Stimulated activated naive B cell treated with anti-CD40 and anti-IgM and Interleukin-4, amounts not matched to agents 10 μg/mL and 1 μg/mL and 100 μg/mL, for 72 hours (primary cell): Measurements from ENCODE around the gene DAAM1.

Experiments used
- ATAC-seq, 2 donors: fragments of 150-1000 bp; cut with Tn5 transposase; replicated peaks; 2 replicates each; pipeline ENCODE4 v1.10.0; 2021; ENCODE audit warnings: moderate library complexity in 1 of 2
- DNase-seq: peaks from one replicate; pipeline ENCODE4 v3.0.0; 2021
- H3K27ac Mint-ChIP-seq: one replicate; pipeline ENCODE4 v1.8.0; 2022; ENCODE audit warnings: mild to moderate bottlenecking, mixed read lengths
- H3K27me3 Mint-ChIP-seq, 2 donors: one replicate each; pipeline ENCODE4 v1.8.0; 2022; ENCODE audit warnings: mixed read lengths in 2 of 2
- H3K36me3 Mint-ChIP-seq, 2 donors: one replicate each; pipeline ENCODE4 v1.8.0; 2022; ENCODE audit warnings: mixed read lengths in 2 of 2, mild to moderate bottlenecking in 1 of 2
- H3K4me1 Mint-ChIP-seq, 2 donors: one replicate each; pipeline ENCODE4 v1.8.0; 2022; ENCODE audit warnings: mixed read lengths in 2 of 2, mild to moderate bottlenecking in 1 of 2
- H3K4me3 Mint-ChIP-seq, 2 donors: one replicate each; pipeline ENCODE4 v1.8.0; 2022; ENCODE audit warnings: mild to moderate bottlenecking in 2 of 2, mixed read lengths in 2 of 2, moderate library complexity in 1 of 2
- H3K9me3 Mint-ChIP-seq, 2 donors: one replicate each; pipeline ENCODE4 v1.8.0; 2022; ENCODE audit warnings: mixed read lengths in 2 of 2, mild to moderate bottlenecking in 1 of 2

The DAAM1 gene

GRCh38 chr14:59337141-59337611 is 148.7 kb downstream of the DAAM1 start:
- peaks cover 20 to 40% of the 10 kb centered on the region in 2 donors for H3K36me3 Mint-ChIP-seq
- no peaks in the 10 kb centered on the region for H3K27me3 Mint-ChIP-seq
- H3K4me1 Mint-ChIP-seq, result no peaks in the 10 kb centered on the region
- H3K9me3 Mint-ChIP-seq, result peaks cover 0 to 1% of the 10 kb centered on the region in 2 donors
- no peak overlapping the region for H3K4me3 Mint-ChIP-seq
- DNase-seq (no peak), ATAC-seq (no peak)
- no peak overlapping the region for H3K27ac Mint-ChIP-seq

- H3K27ac Mint-ChIP-seq, result no peak overlapping the region
- H3K4me1 Mint-ChIP-seq, result no peaks in the 10 kb centered on the region
- H3K27me3 Mint-ChIP-seq, result no peaks in the 10 kb centered on the region
- H3K36me3 Mint-ChIP-seq, result peaks cover 11 to 32% of the 10 kb centered on the region in 2 donors
- no peak for ATAC-seq
- no peak for DNase-seq
- no peak overlapping the region for H3K4me3 Mint-ChIP-seq
- H3K9me3 Mint-ChIP-seq, result no peaks in the 10 kb centered on the region
These were observed 150.3 kb downstream of the DAAM1 start for GRCh38 chr14:59338761-59339160.

GRCh38 chr14:59339524-59340330 is 151.3 kb downstream of the DAAM1 start:
- H3K27ac Mint-ChIP-seq, result no peak overlapping the region

GRCh38 chr14:59341858-59342477 is 153.5 kb downstream of the DAAM1 start:
- no peaks in the 10 kb centered on the region for H3K27me3 Mint-ChIP-seq
- peaks cover 7 to 25% of the 10 kb centered on the region in 2 donors for H3K36me3 Mint-ChIP-seq
- H3K9me3 Mint-ChIP-seq, result no peaks in the 10 kb centered on the region
- no peak for DNase-seq
- H3K4me1 Mint-ChIP-seq, result no peaks in the 10 kb centered on the region
- no peak overlapping the region for H3K27ac Mint-ChIP-seq
- no peak for ATAC-seq
- no peak overlapping the region for H3K4me3 Mint-ChIP-seq

More at GRCh38 chr14:59339524-59340330, 151.3 kb downstream of the DAAM1 start:
- Mint-ChIP-seq H3K27me3 (no peaks in the 10 kb centered on the region), H3K9me3 (no peaks in the 10 kb centered on the region), H3K4me1 (no peaks in the 10 kb centered on the region), H3K36me3 (peaks cover 11 to 32% of the 10 kb centered on the region in 2 donors), H3K4me3 (no peak overlapping the region)
- ATAC-seq (no peak), DNase-seq (no peak)

GRCh38 chr14:59342516-59343484 is 154.3 kb downstream of the DAAM1 start:
- H3K4me3 Mint-ChIP-seq, result no peak overlapping the region

GRCh38 chr14:59343585-59343984 is 155.1 kb downstream of the DAAM1 start:
- no peaks in the 10 kb centered on the region for H3K9me3 Mint-ChIP-seq

More at GRCh38 chr14:59342516-59343484, 154.3 kb downstream of the DAAM1 start:
- Mint-ChIP-seq H3K27ac (no peak overlapping the region), H3K4me1 (no peaks in the 10 kb centered on the region), H3K9me3 (no peaks in the 10 kb centered on the region), H3K36me3 (peaks cover 7 to 25% of the 10 kb centered on the region in 2 donors), H3K27me3 (no peaks in the 10 kb centered on the region)
- ATAC-seq (no peak), DNase-seq (no peak)

GRCh38 chr14:59344016-59344415 is 155.5 kb downstream of the DAAM1 start:
- DNase-seq, result no peak
- H3K4me3 Mint-ChIP-seq, result no peak overlapping the region
- no peaks in the 10 kb centered on the region for H3K4me1 Mint-ChIP-seq
- no peak overlapping the region for H3K27ac Mint-ChIP-seq
- peaks cover 7 to 25% of the 10 kb centered on the region in 2 donors for H3K36me3 Mint-ChIP-seq
- no peaks in the 10 kb centered on the region for H3K27me3 Mint-ChIP-seq
- H3K9me3 Mint-ChIP-seq, result no peaks in the 10 kb centered on the region
- no peak for ATAC-seq

More at GRCh38 chr14:59343585-59343984, 155.1 kb downstream of the DAAM1 start:
- H3K27me3 Mint-ChIP-seq, result no peaks in the 10 kb centered on the region
- DNase-seq (no peak), ATAC-seq (no peak)
- no peak overlapping the region for H3K4me3 Mint-ChIP-seq
- H3K4me1 Mint-ChIP-seq, result no peaks in the 10 kb centered on the region
- H3K27ac Mint-ChIP-seq, result no peak overlapping the region
- peaks cover 7 to 25% of the 10 kb centered on the region in 2 donors for H3K36me3 Mint-ChIP-seq

- H3K27ac Mint-ChIP-seq, result no peak overlapping the region
- ATAC-seq (no peak), DNase-seq (no peak)
- peaks cover 7 to 19% of the 10 kb centered on the region in 2 donors for H3K36me3 Mint-ChIP-seq
- H3K27me3 Mint-ChIP-seq, result no peaks in the 10 kb centered on the region
- H3K9me3 Mint-ChIP-seq, result no peaks in the 10 kb centered on the region
- H3K4me1 Mint-ChIP-seq, result no peaks in the 10 kb centered on the region
- no peak overlapping the region for H3K4me3 Mint-ChIP-seq
These were observed 156.4 kb downstream of the DAAM1 start for GRCh38 chr14:59344691-59345455.

GRCh38 chr14:59346329-59346728 is 157.9 kb downstream of the DAAM1 start:
- Mint-ChIP-seq H3K27me3 (no peaks in the 10 kb centered on the region), H3K9me3 (no peaks in the 10 kb centered on the region), H3K36me3 (peaks cover 3 to 9% of the 10 kb centered on the region in 2 donors), H3K4me1 (no peaks in the 10 kb centered on the region), H3K27ac (no peak overlapping the region), H3K4me3 (no peak overlapping the region)
- ATAC-seq (no peak), DNase-seq (no peak)

- Mint-ChIP-seq H3K9me3 (no peaks in the 10 kb centered on the region), H3K27me3 (no peaks in the 10 kb centered on the region), H3K4me3 (no peak overlapping the region), H3K36me3 (peaks cover 3 to 9% of the 10 kb centered on the region in 2 donors), H3K4me1 (no peaks in the 10 kb centered on the region), H3K27ac (no peak overlapping the region)
- ATAC-seq (no peak), DNase-seq (no peak)
These were observed 158.5 kb downstream of the DAAM1 start for GRCh38 chr14:59346796-59347510.

- ATAC-seq (no peak), DNase-seq (no peak)
- H3K27ac Mint-ChIP-seq, result no peak overlapping the region
- no peak overlapping the region for H3K4me3 Mint-ChIP-seq
- no peaks in the 10 kb centered on the region for H3K27me3 Mint-ChIP-seq
- H3K36me3 Mint-ChIP-seq, result peaks cover 3 to 8% of the 10 kb centered on the region in 2 donors
- no peaks in the 10 kb centered on the region for H3K4me1 Mint-ChIP-seq
- H3K9me3 Mint-ChIP-seq, result no peaks in the 10 kb centered on the region
These were observed 159.0 kb downstream of the DAAM1 start for GRCh38 chr14:59347511-59347900.

GRCh38 chr14:59347915-59348314 is 159.4 kb downstream of the DAAM1 start:
- no peak for DNase-seq
- H3K36me3 Mint-ChIP-seq, result peaks cover 2 to 5% of the 10 kb centered on the region in 2 donors
- ATAC-seq, result peak; percentile 29 to 64
- no peaks in the 10 kb centered on the region for H3K27me3 Mint-ChIP-seq
- no peak overlapping the region for H3K4me3 Mint-ChIP-seq
- H3K27ac Mint-ChIP-seq, result no peak overlapping the region
- H3K4me1 Mint-ChIP-seq, result peaks cover 0 to under 1% of the 10 kb centered on the region in 2 donors
- H3K9me3 Mint-ChIP-seq, result no peaks in the 10 kb centered on the region

GRCh38 chr14:59349258-59349701 is 160.8 kb downstream of the DAAM1 start:
- ATAC-seq, result no peak
- no peak overlapping the region for H3K4me3 Mint-ChIP-seq
- H3K9me3 Mint-ChIP-seq, result peaks cover 0 to 1% of the 10 kb centered on the region in 2 donors
- DNase-seq, result no peak
- peaks cover 2 to 12% of the 10 kb centered on the region in 2 donors for H3K4me1 Mint-ChIP-seq
- no peaks in the 10 kb centered on the region for H3K27me3 Mint-ChIP-seq
- H3K27ac Mint-ChIP-seq, result no peak overlapping the region
- H3K36me3 Mint-ChIP-seq, result peaks cover 6 to 10% of the 10 kb centered on the region in 2 donors
